ENCODE results near the gene IL17A. TPM values are rescaled to one million over a fixed set of nuclear protein-coding genes. Genes with fewer than 3 reads are reported as not detected.

Gene IL17A
- total RNA-seq, 1 donor from 2014 or later, result not detected

DNA sequence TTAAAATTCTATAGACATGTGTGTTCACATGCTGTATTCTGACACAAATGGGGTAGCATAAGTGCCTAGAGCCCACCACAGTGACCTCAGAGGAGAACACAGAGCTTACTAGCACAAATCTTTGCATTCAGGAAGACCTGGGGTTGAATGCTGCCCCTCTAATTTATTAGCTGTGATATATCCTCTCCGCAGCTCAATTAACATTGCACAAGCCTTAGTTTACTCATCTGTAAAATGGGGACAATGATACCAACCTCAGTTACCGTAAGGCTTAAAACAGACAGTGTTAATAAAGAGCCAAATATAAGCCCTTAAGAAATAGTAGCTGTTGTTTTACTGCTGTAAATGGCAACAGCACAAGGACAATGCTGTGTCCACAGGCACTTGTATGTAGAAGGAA, 36.2 kb upstream of the IL17A start:
- TF ChIP-seq, protein P1, sequence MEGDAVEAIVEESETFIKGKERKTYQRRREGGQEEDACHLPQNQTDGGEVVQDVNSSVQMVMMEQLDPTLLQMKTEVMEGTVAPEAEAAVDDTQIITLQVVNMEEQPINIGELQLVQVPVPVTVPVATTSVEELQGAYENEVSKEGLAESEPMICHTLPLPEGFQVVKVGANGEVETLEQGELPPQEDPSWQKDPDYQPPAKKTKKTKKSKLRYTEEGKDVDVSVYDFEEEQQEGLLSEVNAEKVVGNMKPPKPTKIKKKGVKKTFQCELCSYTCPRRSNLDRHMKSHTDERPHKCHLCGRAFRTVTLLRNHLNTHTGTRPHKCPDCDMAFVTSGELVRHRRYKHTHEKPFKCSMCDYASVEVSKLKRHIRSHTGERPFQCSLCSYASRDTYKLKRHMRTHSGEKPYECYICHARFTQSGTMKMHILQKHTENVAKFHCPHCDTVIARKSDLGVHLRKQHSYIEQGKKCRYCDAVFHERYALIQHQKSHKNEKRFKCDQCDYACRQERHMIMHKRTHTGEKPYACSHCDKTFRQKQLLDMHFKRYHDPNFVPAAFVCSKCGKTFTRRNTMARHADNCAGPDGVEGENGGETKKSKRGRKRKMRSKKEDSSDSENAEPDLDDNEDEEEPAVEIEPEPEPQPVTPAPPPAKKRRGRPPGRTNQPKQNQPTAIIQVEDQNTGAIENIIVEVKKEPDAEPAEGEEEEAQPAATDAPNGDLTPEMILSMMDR (IDR thresholded peaks at IDR 0.05), result no peak
- H3K9me3 ChIP-seq, result no peaks in the 10 kb centered on the region
- no peak for ATAC-seq

DNA sequence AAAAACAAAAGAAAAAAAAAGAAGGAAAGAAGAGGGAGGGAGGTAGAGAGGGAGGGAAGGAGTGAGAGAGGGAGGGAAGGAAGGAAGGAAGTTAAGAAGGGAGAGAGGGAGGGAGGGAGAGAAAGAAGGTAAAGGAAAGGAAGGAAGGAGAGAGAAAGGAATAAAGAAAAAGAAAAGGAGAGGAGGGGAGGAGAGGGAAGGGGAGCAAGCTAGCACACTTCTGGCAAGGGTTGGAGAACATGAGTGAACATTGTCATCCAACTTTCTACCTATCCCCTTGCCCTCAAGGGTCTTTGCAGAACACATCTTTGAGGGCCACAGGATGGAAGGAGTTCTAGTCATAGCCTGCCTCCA, 34.1 kb upstream of the IL17A start:
- Histone ChIP-seq H3K9me3 (no peaks in the 10 kb centered on the region), H3K4me1 (no peaks in the 10 kb centered on the region), H3K27ac (no peak overlapping the region), H3K4me3 (no peak overlapping the region), H3K36me3 (no peaks in the 10 kb centered on the region), H3K27me3 (no peaks in the 10 kb centered on the region)
- DNase-seq (no peak), ATAC-seq (no peak)
- TF ChIP-seq, protein P1 (IDR thresholded peaks at IDR 0.05), result no peak
- intact Hi-C loops (cut with DNase I), result no loop called here

More for the DNA sequence above, 36.2 kb upstream of the IL17A start:
- H3K4me1 ChIP-seq, result no peaks in the 10 kb centered on the region
- no peak overlapping the region for H3K4me3 ChIP-seq
- H3K27me3 ChIP-seq, result no peaks in the 10 kb centered on the region
- no peak for DNase-seq
- intact Hi-C loops (cut with DNase I), result no loop called here
- H3K27ac ChIP-seq, result no peak overlapping the region
- no peaks in the 10 kb centered on the region for H3K36me3 ChIP-seq

DNA sequence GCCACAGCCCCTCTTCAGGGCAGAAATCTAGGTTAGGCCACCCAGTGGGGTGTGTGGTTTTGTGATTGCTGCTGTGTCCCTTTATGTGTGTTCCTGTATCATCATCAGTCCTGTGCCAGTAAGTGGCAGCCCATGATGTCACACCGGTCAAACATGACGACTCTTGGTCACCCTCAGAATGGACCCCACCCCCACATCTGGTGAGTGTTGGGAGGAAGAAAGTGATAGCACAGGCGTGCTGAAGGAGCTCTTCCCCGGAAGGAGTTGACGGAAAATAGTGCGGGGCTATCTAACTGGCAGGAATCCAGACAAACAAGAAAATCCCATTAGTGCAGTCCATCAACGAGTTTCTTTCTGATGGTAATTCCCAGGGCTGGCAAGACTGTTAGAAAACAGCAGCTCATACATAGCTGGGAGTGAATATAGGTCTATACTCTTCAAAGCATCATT, 33.4 kb upstream of the IL17A start:
- Histone ChIP-seq H3K4me1 (no peaks in the 10 kb centered on the region), H3K4me3 (no peak overlapping the region), H3K27ac (no peak overlapping the region), H3K36me3 (no peaks in the 10 kb centered on the region), H3K9me3 (no peaks in the 10 kb centered on the region), H3K27me3 (no peaks in the 10 kb centered on the region)
- ATAC-seq, result no peak
- TF ChIP-seq, protein P1 (IDR thresholded peaks at IDR 0.05), result no peak
- no peak for DNase-seq
- intact Hi-C loops (cut with DNase I), result no loop called here

GRCh38 chr6:52154381-52154780, 31.8 kb upstream of the IL17A start:
- no peak for DNase-seq
- ATAC-seq, result no peak
- Histone ChIP-seq H3K27ac (no peak overlapping the region), H3K36me3 (no peaks in the 10 kb centered on the region), H3K9me3 (no peaks in the 10 kb centered on the region), H3K4me1 (no peaks in the 10 kb centered on the region), H3K27me3 (no peaks in the 10 kb centered on the region), H3K4me3 (no peak overlapping the region)
- TF ChIP-seq, protein P1 (IDR thresholded peaks at IDR 0.05), result no peak
- intact Hi-C loops (cut with DNase I), result no loop called here

GRCh38 chr6:52155791-52156576, 30.2 kb upstream of the IL17A start:
- Histone ChIP-seq H3K27ac (no peak overlapping the region), H3K9me3 (no peaks in the 10 kb centered on the region), H3K4me3 (no peak overlapping the region), H3K4me1 (no peaks in the 10 kb centered on the region), H3K36me3 (no peaks in the 10 kb centered on the region), H3K27me3 (no peaks in the 10 kb centered on the region)
- intact Hi-C loops (cut with DNase I), result no loop called here
- DNase-seq, result no peak
- ATAC-seq, result no peak
- TF ChIP-seq, protein P1 (IDR thresholded peaks at IDR 0.05), result no peak
